GM19452 (cell line): ENCODE data around the gene SEC16A.

ENCODE experiments used
- ATAC-seq: cut with Tn5 transposase; IDR thresholded peaks from one replicate; pipeline ENCODE4 v1.9.1; 2021; ENCODE audit not compliant: unreplicated experiment

Gene SEC16A

GRCh38 chr9:136441681-136442245 is 41.1 kb downstream of the SEC16A start:
- ATAC-seq: no peak

DNA sequence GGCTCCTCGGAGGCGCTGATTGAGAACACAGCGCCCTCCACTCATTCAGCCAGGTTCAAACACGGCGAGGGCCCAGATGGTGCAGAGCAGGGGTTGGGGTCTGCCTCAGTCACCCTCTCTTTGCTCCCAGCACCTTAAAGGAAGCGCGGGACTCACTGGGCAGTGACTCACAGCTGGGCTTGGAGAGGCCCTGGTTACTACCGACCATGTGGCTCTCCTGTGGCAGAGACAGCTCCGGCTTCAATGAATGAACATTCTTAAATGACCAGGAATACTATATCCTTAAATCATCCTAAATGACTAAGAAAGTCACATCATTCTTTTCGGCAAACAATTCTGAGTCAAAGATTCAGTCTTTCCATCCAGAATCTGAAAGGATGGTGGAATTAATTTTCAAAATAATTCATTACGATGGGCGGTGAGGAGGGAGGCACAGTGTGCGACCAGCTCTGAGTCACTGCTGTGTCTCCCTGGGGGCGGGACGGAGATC is 41.6 kb downstream of the SEC16A start:
- no peak for ATAC-seq

DNA sequence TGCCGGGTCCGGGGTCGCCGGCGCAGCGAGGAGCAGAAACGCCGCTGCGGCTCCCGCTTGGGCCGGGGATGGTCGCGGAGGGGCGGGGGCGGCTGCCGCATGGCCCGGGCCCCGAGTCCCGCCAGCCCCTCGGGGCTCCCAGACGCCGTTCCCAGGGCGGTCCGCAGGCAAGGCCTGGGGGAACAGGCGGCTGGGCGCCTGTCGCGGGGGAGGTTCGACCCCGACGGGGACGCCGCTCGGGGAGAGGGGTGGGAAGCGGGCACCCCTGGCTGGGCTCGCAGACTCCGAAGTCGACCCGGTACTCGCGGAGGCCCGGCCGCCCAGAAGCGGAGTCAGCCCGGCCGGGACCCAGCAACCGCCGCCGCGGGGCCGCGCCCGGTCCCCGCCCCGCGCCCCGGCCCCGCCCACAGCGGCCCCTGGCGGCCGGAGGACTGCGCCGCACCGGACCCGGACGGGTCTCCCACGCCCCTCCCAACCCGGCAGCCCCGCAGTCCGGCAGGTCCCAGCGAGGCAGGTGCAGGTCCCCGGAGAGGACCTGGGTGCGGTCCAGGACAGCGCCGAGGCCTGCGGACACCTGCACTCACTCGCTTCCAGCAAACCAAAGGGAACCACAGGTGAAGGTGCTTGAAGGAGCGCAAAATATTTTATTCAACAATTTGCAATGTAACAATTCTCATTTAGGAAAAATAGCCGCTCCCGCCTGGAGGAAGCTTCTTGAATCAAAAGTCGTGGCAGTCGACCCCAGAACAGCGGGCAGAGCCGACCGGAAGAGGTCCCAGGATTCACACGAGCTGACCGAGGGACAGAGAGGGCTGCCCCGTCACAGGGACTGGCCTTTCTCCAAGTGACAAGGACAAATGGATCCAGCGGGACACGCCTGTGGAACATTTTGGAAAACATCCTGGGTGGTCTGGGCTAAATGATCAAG is 43.1 kb downstream of the SEC16A start, which contains the start of gene INPP5E:
TSS of gene INPP5E (minus strand) at position 365 of the 928 bp plus-strand sequence. CDS start 426 bp downstream, outside the sequence.
- ATAC-seq: peak; percentile 63

GRCh38 chr9:136438548-136439480 is 44.0 kb downstream of the SEC16A start:
- ATAC-seq: peak; percentile 37

- ATAC-seq: peak; percentile 7
These were observed 44.8 kb downstream of the SEC16A start for GRCh38 chr9:136437839-136438547.

- ATAC-seq: no peak
These were observed 45.4 kb downstream of the SEC16A start for GRCh38 chr9:136437430-136437829.

DNA sequence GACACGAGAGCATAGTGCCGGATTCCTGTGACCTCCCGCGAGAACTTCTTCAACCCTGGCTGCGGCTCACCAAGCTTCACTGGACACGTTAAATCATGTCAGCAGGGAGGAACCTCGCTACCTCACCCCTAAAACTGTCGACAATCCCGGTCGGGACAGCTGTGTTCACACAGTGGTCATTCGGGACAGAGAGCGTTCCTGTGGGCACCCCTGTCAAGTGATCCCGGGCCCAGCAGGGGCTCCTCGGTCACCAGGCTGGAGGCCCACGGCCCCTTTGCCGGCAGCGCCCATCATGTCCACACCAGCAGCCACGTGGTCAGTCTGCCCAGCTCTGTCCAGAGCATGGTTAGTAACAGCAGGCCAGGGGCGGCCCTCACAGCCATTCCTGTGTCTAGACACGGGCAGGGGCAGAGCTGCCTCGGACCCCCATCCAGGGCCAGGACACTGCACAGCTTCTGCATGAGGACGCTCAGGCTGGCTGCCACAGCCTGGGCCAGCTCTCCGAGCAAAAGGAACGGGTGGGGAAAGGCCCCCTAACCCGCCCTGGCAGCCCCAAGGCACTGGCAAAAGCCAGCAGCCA is 46.7 kb downstream of the SEC16A start:
- ATAC-seq: no peak

- no peak for ATAC-seq
These were observed 48.2 kb downstream of the SEC16A start for GRCh38 chr9:136434580-136435169.

DNA sequence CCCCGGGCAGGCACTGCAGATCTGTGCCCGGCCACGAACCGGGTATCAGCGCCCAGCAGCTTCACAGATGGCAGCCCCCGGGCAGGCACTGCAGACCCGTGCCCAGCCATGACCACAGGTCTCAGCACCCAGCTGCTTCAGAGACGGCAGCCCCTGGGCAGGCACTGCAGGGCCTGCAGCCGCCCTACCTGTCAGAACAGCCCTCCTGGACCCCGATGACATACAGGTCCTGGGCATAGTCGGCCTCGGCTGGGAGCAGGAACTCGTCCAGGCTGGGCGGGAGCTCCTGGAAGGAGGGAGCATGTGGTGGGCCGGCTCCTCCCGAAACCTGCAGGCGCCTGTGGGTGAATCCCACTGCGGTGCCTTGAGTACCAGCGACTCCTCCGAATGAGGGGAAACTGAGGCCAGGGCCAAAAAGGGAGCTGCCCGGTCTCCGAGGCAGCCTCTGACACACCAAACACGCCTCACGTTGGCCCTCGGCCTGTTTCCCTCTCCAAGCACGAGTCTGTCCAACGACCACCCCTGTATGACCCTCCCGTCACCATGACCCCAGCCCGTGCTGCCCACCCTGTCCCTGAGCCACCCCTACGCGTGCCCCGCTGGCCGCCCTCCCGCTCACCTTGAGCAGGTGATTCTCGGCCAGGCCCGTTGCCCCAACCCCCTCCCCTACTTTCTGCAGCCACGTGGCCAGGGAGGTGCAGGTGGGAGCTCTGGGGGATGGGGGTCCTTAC is 48.8 kb downstream of the SEC16A start:
- ATAC-seq: no peak

- ATAC-seq: no peak
These were observed 49.7 kb downstream of the SEC16A start for GRCh38 chr9:136433043-136433715.

GRCh38 chr9:136432591-136432990 is 50.2 kb downstream of the SEC16A start:
- no peak for ATAC-seq

DNA sequence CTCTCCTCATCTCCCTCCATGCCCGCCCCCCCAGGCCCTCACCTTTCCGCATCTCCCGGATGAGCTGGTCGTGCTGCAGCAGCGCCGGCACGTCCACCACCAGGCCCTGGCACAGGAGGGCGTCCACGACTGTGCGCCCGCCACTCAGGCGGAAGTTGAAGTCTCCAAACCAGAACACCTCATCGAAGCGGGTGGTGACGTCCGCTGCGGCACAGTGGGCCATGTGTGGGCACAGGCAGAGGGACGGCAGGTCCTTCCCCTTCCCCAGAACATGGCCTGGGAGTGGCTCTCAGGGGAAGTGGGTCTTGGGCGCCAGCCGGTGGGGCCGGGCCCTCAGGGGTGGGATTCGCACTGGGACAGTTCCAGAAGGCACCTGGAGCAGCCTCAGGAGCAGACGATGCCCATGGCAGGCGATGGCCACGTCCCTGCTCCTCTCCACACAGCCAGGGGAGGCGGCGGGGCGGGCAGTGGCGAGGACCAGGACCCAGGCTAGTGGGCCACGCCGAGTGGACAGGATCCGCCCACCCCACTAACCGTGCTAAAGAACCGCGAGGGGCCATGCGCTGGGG is 51.0 kb downstream of the SEC16A start:
- ATAC-seq: no peak

DNA sequence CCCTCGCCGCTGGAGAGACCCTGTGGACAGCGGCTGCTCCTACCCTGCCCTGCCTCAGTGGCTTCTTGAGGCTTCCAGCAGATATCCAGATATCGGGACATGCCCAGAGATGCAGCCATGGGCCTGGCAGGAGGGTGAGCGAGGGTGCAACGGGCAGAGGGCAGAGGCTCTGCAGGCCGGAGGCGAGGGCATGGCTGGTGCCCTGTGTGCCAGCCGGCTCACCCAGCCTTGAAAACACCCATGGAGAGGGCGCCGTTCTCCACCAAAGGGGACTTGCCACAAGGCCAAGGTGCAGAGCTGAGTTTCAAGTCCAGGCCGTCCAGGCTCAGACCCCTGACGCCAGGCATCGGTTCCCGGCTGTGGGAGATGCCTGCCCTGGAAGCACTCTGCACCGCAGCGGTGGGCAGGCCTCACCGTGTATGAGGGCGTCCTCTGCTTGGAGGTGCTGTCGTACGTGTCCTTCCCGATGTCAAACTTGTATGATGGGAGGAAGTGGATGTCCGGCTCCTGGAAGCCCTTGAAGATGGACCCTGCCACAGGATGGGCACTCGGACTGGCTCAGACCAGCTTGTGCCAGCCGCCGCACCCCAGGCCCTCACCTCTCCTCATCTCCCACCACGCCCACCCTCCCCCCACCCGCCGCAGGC is 52.1 kb downstream of the SEC16A start:
- no peak for ATAC-seq

- no peak for ATAC-seq
These were observed 53.0 kb downstream of the SEC16A start for GRCh38 chr9:136429683-136430491.

DNA sequence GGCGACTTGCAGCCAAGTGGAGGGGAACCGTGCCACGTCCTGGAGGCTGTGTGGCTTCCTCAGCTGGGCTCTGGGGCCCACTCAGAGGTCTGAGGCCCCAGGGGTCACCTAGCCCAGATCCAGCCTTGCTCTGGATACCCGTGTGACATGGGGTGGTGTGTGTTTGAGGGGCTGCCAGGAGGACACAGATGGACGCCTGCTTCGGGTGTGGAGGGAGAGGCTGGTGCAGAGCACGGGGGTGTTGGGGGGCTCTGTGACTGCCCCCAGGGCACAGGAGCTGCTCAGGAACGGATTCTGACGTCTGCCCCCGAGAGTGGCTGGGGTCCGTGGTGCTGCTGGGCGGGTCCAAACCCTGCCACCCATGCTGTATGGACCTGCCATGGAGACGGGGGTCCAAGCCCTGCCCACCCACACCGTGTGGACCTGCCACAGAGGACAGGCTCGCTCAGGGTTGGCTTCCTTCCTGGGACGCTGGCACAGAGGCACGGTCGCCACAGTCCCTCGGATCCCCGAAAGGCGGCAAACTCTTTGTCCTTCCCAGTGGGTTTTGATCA is 53.7 kb downstream of the SEC16A start:
- no peak for ATAC-seq

DNA sequence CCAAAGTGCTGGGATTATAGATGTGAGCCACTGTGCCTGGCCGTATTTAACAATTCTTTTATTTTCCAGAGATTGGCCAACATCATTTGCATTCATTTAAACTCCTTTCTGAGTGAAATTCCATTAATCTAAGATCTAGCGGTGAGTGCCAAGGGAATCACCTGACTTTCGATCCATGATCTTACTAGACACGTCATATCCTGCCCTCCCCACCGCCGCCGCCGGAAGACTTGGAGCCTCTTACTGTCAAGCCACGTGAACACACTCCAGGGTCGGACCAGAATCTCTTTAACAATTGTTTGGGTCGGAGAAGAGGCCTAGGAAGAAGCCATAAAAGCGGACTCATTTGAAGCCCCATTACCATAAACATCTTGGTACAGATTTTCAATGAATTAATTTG is 56.1 kb downstream of the SEC16A start:
- no peak for ATAC-seq
